Stimulated activated CD8-positive, alpha-beta memory T cell treated with anti-CD3 and anti-CD28 coated beads, Interleukin-7, amount 100 ng/mL, for 24 hours (primary cell): Measurements from ENCODE around the gene SHISAL2A.
"Not testable (repeated sequence)": the region's sequence is repeated elsewhere in the genome, so short reads cannot be mapped to it uniquely, and the experiment has no call there.

Source experiments
- DNase-seq: peaks from one replicate; pipeline ENCODE4 v3.0.0-alpha.2; 2020; ENCODE audit warnings: low read depth

Gene SHISAL2A

DNA sequence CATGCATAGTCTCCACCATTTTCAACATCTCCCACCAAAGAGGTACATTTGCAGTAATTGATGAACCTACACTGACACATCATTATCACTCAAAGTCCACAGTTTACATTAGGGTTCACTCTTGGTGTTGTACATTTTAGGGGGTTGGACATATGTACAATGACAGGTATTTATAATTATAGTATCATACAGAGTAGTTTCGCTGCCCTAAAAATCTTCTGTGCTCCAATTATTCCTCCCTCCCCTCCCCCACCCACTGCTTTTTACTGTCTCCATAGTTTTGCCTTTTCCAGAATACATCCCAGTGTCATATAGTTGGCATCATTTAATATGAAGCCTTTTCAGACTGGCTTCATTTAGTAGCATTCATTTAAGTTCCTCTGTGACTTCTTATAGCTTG lies 51.6 kb downstream of the SHISAL2A start:
- no peak for DNase-seq

GRCh38 chr1:52686261-52686751 lies 53.3 kb downstream of the SHISAL2A start:
- peak; percentile 39 for DNase-seq

- DNase-seq = no peak
Observed at GRCh38 chr1:52686830-52687229, 53.9 kb downstream of the SHISAL2A start.

- no peak for DNase-seq
Observed at GRCh38 chr1:52691821-52692220, 58.9 kb downstream of the SHISAL2A start.

DNA sequence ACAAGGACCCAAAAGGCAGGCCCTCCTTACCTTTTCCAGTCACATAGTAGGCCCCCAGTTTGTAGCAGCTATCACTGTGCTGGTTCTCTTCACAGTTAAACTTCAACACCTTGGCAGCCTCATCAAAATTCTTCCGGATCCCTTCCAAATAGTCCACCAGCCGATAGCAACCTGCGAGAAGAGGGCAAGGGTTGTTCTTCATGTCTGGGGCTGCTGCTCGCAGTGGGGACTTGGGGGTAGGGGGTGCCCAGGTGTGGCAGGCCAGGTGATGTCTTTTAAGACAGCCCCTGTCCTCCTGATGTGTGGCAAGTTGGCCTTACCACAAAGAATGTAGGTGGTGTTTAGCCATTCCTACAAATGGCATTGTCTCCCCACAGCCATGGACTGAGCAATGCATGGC lies 59.7 kb downstream of the SHISAL2A start:
- DNase-seq = no peak

GRCh38 chr1:52693351-52693750 lies 60.4 kb downstream of the SHISAL2A start:
- not testable (repeated sequence) for DNase-seq

- DNase-seq = no peak
Observed at GRCh38 chr1:52693843-52694242, 60.9 kb downstream of the SHISAL2A start.

DNA sequence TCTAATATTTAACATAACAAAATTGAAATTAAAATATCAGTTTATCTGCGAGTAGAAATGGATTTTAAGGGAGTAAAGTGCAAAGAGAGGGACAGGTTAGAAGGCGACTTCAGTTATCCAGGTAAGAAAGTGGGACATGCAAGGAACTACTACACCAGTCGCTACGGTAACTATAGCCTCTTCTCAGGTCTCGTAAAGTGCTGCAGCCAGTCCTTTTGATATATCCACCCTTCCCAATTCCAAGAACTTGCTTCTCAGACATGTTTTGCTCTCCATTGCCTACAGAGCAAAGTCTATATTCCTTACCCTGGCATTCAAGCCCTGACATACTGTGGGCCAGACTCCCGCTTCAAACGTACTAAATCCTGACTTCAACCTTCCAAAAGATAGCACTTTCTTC lies 62.7 kb downstream of the SHISAL2A start:
- DNase-seq = no peak

GRCh38 chr1:52697795-52698674 lies 65.1 kb downstream of the SHISAL2A start, which contains the start of gene COA7:
COA7 (minus strand) TSS chr1:52698347; CDS start chr1:52698326, 21 bp downstream.
- peak; percentile 51 for DNase-seq

- peak; percentile 58 for DNase-seq
Observed at GRCh38 chr1:52702886-52703787, 70.2 kb downstream of the SHISAL2A start.

DNA sequence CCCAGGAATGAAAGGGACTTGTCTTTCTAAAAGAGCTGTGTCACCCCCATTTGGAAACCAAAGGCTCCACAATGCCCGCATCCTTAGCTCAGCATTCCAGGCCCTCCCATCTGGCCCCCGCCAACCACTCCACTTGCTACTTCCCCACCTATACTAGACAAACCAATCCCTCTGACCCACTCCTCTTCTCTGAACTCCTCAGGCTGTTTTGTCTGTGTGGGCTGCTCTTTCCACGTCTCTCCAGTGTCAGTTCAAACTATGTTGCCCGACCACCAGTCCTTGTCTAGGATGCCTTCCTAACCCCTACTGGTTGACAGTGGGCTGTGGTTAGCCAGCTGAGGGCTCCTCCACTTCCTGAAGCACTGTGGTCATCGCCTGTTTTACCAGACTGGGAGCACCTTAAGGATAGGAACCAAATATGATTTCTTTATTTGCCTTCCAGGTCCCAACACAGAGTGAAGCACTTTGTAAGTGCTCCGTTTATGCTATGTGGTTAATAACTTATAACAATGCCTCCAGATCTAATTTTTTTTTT lies 73.2 kb downstream of the SHISAL2A start:
- DNase-seq = no peak
